LNCAP (cell line): ENCODE data around the gene KLF13.

Experiments
- TF ChIP-seq, protein P1 (sequence below): fragments of 450-650 bp; IDR thresholded peaks from 2 replicates; pipeline ENCODE4 v1.5.1; 2017; ENCODE audit warnings: mild to moderate bottlenecking

Gene KLF13

GRCh38 chr15:31389576-31389975 lies 62.9 kb downstream of the KLF13 start:
- TF ChIP-seq, protein P1, sequence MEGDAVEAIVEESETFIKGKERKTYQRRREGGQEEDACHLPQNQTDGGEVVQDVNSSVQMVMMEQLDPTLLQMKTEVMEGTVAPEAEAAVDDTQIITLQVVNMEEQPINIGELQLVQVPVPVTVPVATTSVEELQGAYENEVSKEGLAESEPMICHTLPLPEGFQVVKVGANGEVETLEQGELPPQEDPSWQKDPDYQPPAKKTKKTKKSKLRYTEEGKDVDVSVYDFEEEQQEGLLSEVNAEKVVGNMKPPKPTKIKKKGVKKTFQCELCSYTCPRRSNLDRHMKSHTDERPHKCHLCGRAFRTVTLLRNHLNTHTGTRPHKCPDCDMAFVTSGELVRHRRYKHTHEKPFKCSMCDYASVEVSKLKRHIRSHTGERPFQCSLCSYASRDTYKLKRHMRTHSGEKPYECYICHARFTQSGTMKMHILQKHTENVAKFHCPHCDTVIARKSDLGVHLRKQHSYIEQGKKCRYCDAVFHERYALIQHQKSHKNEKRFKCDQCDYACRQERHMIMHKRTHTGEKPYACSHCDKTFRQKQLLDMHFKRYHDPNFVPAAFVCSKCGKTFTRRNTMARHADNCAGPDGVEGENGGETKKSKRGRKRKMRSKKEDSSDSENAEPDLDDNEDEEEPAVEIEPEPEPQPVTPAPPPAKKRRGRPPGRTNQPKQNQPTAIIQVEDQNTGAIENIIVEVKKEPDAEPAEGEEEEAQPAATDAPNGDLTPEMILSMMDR = no peak

DNA sequence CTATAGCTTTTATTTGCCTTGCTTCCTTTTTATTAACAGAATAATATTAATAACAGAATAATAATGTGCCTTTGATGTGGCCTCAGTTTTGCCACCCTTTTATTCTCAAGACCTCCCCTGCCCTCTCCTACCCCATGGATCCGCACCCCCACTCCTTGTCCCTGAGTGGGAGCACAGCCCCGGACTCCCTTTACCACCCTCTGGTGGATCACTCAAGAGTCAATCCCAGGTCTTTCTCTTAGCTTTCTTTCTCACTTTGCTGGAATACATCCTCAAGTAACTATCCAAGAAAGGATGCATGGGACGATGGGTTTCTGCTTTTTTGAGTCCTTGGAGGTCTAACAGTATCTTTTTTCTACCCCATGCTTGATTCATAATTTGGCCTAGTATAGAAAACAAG lies 63.4 kb downstream of the KLF13 start:
- TF ChIP-seq, protein P1 = no peak

- TF ChIP-seq, protein P1 = no peak
Measured at GRCh38 chr15:31390777-31391486, 64.3 kb downstream of the KLF13 start.

- TF ChIP-seq, protein P1 = no peak
Measured at GRCh38 chr15:31391687-31392671, 65.3 kb downstream of the KLF13 start.

DNA sequence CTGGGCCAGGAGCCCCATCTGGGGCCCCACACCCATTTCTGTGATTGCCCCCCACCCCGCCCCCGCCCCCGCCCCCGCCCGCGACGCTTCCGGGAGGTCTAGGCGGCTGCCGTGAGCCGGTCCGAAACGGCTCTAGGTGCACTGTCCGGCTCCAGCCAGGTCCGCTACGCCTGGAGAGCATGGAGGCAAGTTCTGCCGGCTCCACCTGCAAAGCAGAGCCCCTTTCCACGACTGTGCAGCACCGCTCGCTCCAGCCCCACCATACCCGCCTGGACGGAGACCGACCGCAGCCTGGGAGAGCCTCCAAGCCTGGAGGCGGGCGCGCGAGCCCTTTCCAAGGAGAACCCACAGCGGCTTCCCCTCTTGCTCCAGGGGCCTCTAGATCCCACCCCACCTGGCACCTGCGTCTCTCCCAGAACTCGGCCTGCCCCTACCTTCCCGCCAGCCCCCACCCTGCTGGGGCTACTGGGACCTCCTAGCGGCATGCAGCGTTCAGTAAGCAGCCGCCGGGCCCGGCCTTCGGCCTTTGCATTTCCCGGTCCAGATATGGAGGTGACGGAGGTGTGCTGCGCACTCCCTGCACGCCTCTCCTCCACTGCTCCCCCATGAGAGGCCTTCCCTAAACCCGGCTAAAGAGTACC lies 66.2 kb downstream of the KLF13 start:
- TF ChIP-seq, protein P1 = no peak

DNA sequence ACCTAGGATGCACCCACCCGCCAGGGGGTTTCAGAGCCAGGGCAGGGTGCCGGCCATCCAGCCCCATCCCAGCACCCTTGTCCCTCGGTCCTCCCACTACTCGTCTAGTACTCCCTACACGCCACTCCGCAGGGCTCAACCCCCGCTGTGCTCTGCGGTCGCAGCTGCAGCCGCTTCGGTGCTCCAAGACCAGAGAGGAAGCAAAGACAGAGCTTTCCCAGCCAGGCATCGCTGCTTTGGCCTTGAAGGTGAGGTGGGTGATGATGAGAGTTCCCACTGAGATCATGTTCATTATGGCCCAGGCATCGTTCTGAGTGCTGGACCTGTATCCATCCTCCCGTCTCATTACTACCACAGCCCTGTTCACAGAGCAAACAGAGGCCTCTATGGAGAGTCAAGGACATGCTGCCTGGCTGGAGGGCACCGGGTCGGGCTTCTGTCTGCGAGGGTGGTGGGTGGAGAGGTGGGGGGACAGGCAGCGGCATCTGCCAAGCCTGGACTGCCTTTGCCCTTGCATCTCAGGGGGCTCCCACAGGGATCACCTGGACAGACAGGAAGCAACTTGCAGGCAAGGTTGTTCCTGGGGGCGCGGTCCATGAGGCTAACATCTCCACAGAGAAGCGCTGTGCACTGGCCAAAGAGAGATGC lies 66.9 kb downstream of the KLF13 start:
- TF ChIP-seq, protein P1 = no peak

- TF ChIP-seq, protein P1 = peak; percentile 22; the same call in 1 of the 2 replicates
Measured at GRCh38 chr15:31396881-31397560, 70.4 kb downstream of the KLF13 start.
